Psoas muscle (tissue), 8 donors: ENCODE measurements around the gene HK1. TPM values are rescaled to one million over a fixed set of nuclear protein-coding genes. Genes with fewer than 3 reads are reported as not detected.

ENCODE experiments used
- ATAC-seq, 4 donors: fragments of 200-7000 bp; cut with Tn5 transposase; one replicate each; pipeline ENCODE4 v1.9.1; 2020; ENCODE audit warnings: moderate library complexity in 3 of 4, mild to moderate bottlenecking in 2 of 4
- DNase-seq, 2 donors: peaks; one replicate each; pipeline ENCODE4 v3.0.0-alpha.2; 2020
- H3K27ac ChIP-seq: fragments of 200-600 bp; one replicate; pipeline ENCODE4 v1.8.0; 2022
- H3K27me3 ChIP-seq, 3 donors: fragments of 200-600 bp in 1 of 3; one replicate each; pipeline versions ENCODE4 v1.6.1 to v1.8.0; 2013 to 2022; ENCODE audit warnings: low read length in 2 of 3, mild to moderate bottlenecking in 2 of 3, moderate library complexity in 1 of 3; ENCODE audit not compliant: insufficient read depth in 3 of 3
- H3K36me3 ChIP-seq, 2 donors: fragments of 200-600 bp in 1 of 2; one replicate each; pipeline versions ENCODE4 v1.6.1 to v1.8.0; 2013 to 2022; ENCODE audit warnings: low read depth in 1 of 2, mild to moderate bottlenecking in 1 of 2, moderate library complexity in 1 of 2; ENCODE audit not compliant: insufficient read depth in 1 of 2
- H3K4me1 ChIP-seq: fragments of 200-600 bp; one replicate; pipeline ENCODE4 v1.8.0; 2022
- H3K4me3 ChIP-seq: fragments of 200-600 bp; one replicate; pipeline ENCODE4 v1.8.0; 2022; ENCODE audit warnings: mild to moderate bottlenecking
- H3K9me3 ChIP-seq: fragments of 200-600 bp; one replicate; pipeline ENCODE4 v1.8.0; 2022
- CTCF ChIP-seq: fragments of 200-600 bp; IDR thresholded peaks from one replicate; pipeline ENCODE4 v1.8.0; 2022; ENCODE audit warnings: antibody characterized with exemption
- WGBS, 3 donors: extraction: QIAGEN DNeasy Blood & Tissue Kit; methylation state at CpG; one replicate each; pipeline versions ENCODE4 v1.1.6 to v1.1.7; 2013; 5-methylcytosine and 5-hydroxymethylcytosine counted together
- intact Hi-C, 2 donors: fragments of 100-400 bp; cut with DNase I; formaldehyde crosslinking; loops; one replicate each; pipeline versions ENCODE4 v1.11.0 to v1.14.2; 2022
- long read RNA-seq, 2 donors: library from polyadenylated mRNA; unstranded; transcript quantifications; one replicate each; pipeline ENCODE4 v2.0.0, GENCODE V29; 2021
- polyA plus RNA-seq, 3 donors: library from polyadenylated mRNA; stranded (reverse); fragments of 200-250 nt; gene quantifications; one replicate each; pipeline ENCODE4 v1.2.3, GENCODE V29; 2013
- total RNA-seq, 4 donors: library from RNA; stranded (reverse); fragmentation: NEBNext Ultra II Directional in 2 of 4; extraction: Animal tissue kit (Norgen Biotek cat#: 25700) in 2 of 4; gene quantifications; one replicate each; pipeline versions ENCODE4 v1.2.1 to v1.2.4, GENCODE V29; 2021 to 2023
- donor health status: healthy with polysubstance abuse.
- donor health status: DM: no; HTN: no; CAD: no; lungs with moderate emphysema.
- donor health status: Bipolar disorder and iron deficiency.
- donor health status: healthy.
- donor health status: DM: yes; HTN: yes; CAD: no.
- donor health status: DM: no; HTN: no; CAD: no.
- donor health status: DM: no; HTN: no; CAD: no.
- donor health status: DM: yes; HTN: yes; CAD: no.

Gene HK1
- total RNA-seq (100 to 1,000 TPM; 212 to 336 (median 261) TPM), polyA plus RNA-seq (100 to 1,000 TPM; 134 to 254 (median 216) TPM)
- long read RNA-seq, donor 1, transcript HK1-202 (18 exons, 3,605 nt) = major isoform, 529 of 611 reads
- long read RNA-seq, donor 1, partial matches to known transcripts = 71 of 611 reads
- long read RNA-seq, donor 1, other reads (novel, unspliced or antisense) = 10 of 611 reads
- long read RNA-seq, donor 2, transcript HK1-202 (18 exons, 3,605 nt) = major isoform, 745 of 917 reads
- long read RNA-seq, donor 2, partial matches to known transcripts = 123 of 917 reads
- long read RNA-seq, donor 2, other reads (novel, unspliced or antisense) = 49 of 917 reads

GRCh38 chr10:69278446-69278963, at the start of gene HK1:
HK1 (plus strand) TSS chr10:69278496.
- Histone ChIP-seq H3K36me3 (no peaks in the 10 kb centered on the region), H3K4me3 (no peak within 1 kb of the TSS), H3K4me1 (no peaks in the 10 kb centered on the region), H3K27me3 (no peaks in the 10 kb centered on the region), H3K9me3 (no peaks in the 10 kb centered on the region), H3K27ac (no peak within 1 kb of the TSS)
- intact Hi-C loops = no loop called here
- no peak for ATAC-seq
- no peak for TF ChIP-seq CTCF
- WGBS, 3 donors = 44 to 51% (median 48%) methylated on average over 11 of the region's 11 CpGs
- no peak for DNase-seq

- 70 to 74% (median 72%) methylated on average over 8 of the region's 8 CpGs for WGBS, 3 donors
- no peak for DNase-seq
- no peak overlapping the region for H3K27ac ChIP-seq
- H3K4me3 ChIP-seq = no peak overlapping the region
- no peaks in the 10 kb centered on the region for H3K4me1 ChIP-seq
- H3K36me3 ChIP-seq = no peaks in the 10 kb centered on the region
- intact Hi-C loops = no loop called here
- H3K27me3 ChIP-seq = no peaks in the 10 kb centered on the region
- no peak for ATAC-seq
- no peaks in the 10 kb centered on the region for H3K9me3 ChIP-seq
- TF ChIP-seq CTCF = no peak
Observed at GRCh38 chr10:69229616-69229916, 48.7 kb upstream of the HK1 start.

GRCh38 chr10:69230128-69230527, 48.2 kb upstream of the HK1 start:
- no peaks in the 10 kb centered on the region for H3K27me3 ChIP-seq
- no peak for ATAC-seq
- TF ChIP-seq CTCF = no peak
- H3K36me3 ChIP-seq = no peaks in the 10 kb centered on the region
- no peaks in the 10 kb centered on the region for H3K4me1 ChIP-seq
- no peak for DNase-seq
- no peak overlapping the region for H3K4me3 ChIP-seq
- intact Hi-C loops = loop anchor here (10.0 kb wide), 2 partner anchors 275 to 405 kb away; partner anchors contain the start of gene FAM241B (in 1 of the 2)
- H3K9me3 ChIP-seq = no peaks in the 10 kb centered on the region
- 61 to 64% (median 63%) methylated on average over 5 of the region's 5 CpGs for WGBS, 3 donors
- no peak overlapping the region for H3K27ac ChIP-seq

- no peak for DNase-seq
- Histone ChIP-seq H3K4me1 (no peaks in the 10 kb centered on the region), H3K9me3 (no peaks in the 10 kb centered on the region), H3K27ac (no peak overlapping the region), H3K36me3 (no peaks in the 10 kb centered on the region), H3K4me3 (no peak overlapping the region), H3K27me3 (no peaks in the 10 kb centered on the region)
- intact Hi-C loops = loop anchor here (10.0 kb wide), 2 partner anchors 273 to 403 kb away; partner anchors contain the start of gene FAM241B (in 1 of the 2)
- WGBS, 3 donors = 77 to 80% (median 80%) methylated on average over 9 of the region's 9 CpGs
- no peak for TF ChIP-seq CTCF
- no peak for ATAC-seq
Observed at GRCh38 chr10:69232252-69232651, 46.0 kb upstream of the HK1 start.
